SK-N-SH (cell line): ENCODE measurements around the gene RTCA.

ENCODE experiments used
- FOSL2 ChIP-seq: IDR thresholded peaks from 2 replicates; pipeline ENCODE4 v1.4.0; 2012; ENCODE audit warnings: low read depth, mild to moderate bottlenecking, moderate library complexity, borderline replicate concordance
- GATA2 ChIP-seq: sonication (generic); formaldehyde crosslinking; IDR thresholded peaks from 2 replicates; pipeline ENCODE4 v1.5.0; 2020; ENCODE audit warnings: mild to moderate bottlenecking, missing genetic modification reagents
- RCOR1 ChIP-seq: fragments of 150-350 bp; IDR thresholded peaks from 2 replicates; pipeline ENCODE4 v1.6.1; 2017; ENCODE audit warnings: antibody characterized with exemption, low read length
- TF ChIP-seq, protein P1 (sequence below): fragments of 200-600 bp; sonication (generic); IDR thresholded peaks from 2 replicates; pipeline ENCODE4 v1.6.1; 2017; ENCODE audit warnings: antibody characterized with exemption, mild to moderate bottlenecking, moderate library complexity

DNA sequence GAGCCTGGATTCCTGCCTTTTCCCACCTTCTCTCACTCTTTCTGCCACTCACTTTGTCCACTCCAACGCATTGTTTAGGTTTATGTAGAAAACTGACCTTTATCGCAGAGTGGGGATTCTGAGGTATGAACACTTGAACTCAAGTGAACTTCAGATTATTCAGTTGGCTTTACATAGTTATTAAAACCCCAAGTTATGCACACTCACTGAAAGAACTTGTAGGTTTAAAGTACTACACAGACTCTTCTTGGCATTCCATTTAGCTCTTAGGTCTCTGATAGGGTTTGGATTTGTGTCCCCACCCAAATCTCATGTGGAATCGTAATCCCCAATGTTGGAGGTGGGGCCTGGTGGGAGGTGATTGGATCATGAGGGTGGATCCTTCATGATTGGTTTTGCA, 39.9 kb downstream of the RTCA start:
- TF ChIP-seq GATA2 (CRISPR knock-in tag) (no peak), FOSL2 (no peak), RCOR1 (no peak)
- TF ChIP-seq, protein P1, sequence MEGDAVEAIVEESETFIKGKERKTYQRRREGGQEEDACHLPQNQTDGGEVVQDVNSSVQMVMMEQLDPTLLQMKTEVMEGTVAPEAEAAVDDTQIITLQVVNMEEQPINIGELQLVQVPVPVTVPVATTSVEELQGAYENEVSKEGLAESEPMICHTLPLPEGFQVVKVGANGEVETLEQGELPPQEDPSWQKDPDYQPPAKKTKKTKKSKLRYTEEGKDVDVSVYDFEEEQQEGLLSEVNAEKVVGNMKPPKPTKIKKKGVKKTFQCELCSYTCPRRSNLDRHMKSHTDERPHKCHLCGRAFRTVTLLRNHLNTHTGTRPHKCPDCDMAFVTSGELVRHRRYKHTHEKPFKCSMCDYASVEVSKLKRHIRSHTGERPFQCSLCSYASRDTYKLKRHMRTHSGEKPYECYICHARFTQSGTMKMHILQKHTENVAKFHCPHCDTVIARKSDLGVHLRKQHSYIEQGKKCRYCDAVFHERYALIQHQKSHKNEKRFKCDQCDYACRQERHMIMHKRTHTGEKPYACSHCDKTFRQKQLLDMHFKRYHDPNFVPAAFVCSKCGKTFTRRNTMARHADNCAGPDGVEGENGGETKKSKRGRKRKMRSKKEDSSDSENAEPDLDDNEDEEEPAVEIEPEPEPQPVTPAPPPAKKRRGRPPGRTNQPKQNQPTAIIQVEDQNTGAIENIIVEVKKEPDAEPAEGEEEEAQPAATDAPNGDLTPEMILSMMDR: no peak
